Psoas muscle (tissue), 8 donors: ENCODE results near the gene KRTAP5-8. TPM values are rescaled to one million over a fixed set of nuclear protein-coding genes. Genes with fewer than 3 reads are reported as not detected.

Experiments used
- ATAC-seq, 4 donors: fragments of 200-7000 bp; cut with Tn5 transposase; one replicate each; pipeline ENCODE4 v1.9.1; 2020; ENCODE audit warnings: moderate library complexity in 3 of 4, mild to moderate bottlenecking in 2 of 4
- DNase-seq, 2 donors: peaks; one replicate each; pipeline ENCODE4 v3.0.0-alpha.2; 2020
- H3K27ac ChIP-seq: fragments of 200-600 bp; one replicate; pipeline ENCODE4 v1.8.0; 2022
- H3K27me3 ChIP-seq, 3 donors: fragments of 200-600 bp in 1 of 3; one replicate each; pipeline versions ENCODE4 v1.6.1 to v1.8.0; 2013 to 2022; ENCODE audit warnings: low read length in 2 of 3, mild to moderate bottlenecking in 2 of 3, moderate library complexity in 1 of 3; ENCODE audit not compliant: insufficient read depth in 3 of 3
- H3K36me3 ChIP-seq, 2 donors: fragments of 200-600 bp in 1 of 2; one replicate each; pipeline versions ENCODE4 v1.6.1 to v1.8.0; 2013 to 2022; ENCODE audit warnings: low read depth in 1 of 2, mild to moderate bottlenecking in 1 of 2, moderate library complexity in 1 of 2; ENCODE audit not compliant: insufficient read depth in 1 of 2
- H3K4me1 ChIP-seq: fragments of 200-600 bp; one replicate; pipeline ENCODE4 v1.8.0; 2022
- H3K4me3 ChIP-seq: fragments of 200-600 bp; one replicate; pipeline ENCODE4 v1.8.0; 2022; ENCODE audit warnings: mild to moderate bottlenecking
- H3K9me3 ChIP-seq: fragments of 200-600 bp; one replicate; pipeline ENCODE4 v1.8.0; 2022
- CTCF ChIP-seq: fragments of 200-600 bp; IDR thresholded peaks from one replicate; pipeline ENCODE4 v1.8.0; 2022; ENCODE audit warnings: antibody characterized with exemption
- WGBS, 3 donors: extraction: QIAGEN DNeasy Blood & Tissue Kit; methylation state at CpG; one replicate each; pipeline versions ENCODE4 v1.1.6 to v1.1.7; 2013; 5-methylcytosine and 5-hydroxymethylcytosine counted together
- intact Hi-C, 2 donors: fragments of 100-400 bp; cut with DNase I; formaldehyde crosslinking; loops; one replicate each; pipeline versions ENCODE4 v1.11.0 to v1.14.2; 2022
- polyA plus RNA-seq, 3 donors: library from polyadenylated mRNA; stranded (reverse); fragments of 200-250 nt; gene quantifications; one replicate each; pipeline ENCODE4 v1.2.3, GENCODE V29; 2013
- total RNA-seq, 4 donors: library from RNA; stranded (reverse); fragmentation: NEBNext Ultra II Directional in 2 of 4; extraction: Animal tissue kit (Norgen Biotek cat#: 25700) in 2 of 4; gene quantifications; one replicate each; pipeline versions ENCODE4 v1.2.1 to v1.2.4, GENCODE V29; 2021 to 2023
- donor health status: healthy with polysubstance abuse.
- donor health status: DM: no; HTN: no; CAD: no; lungs with moderate emphysema.
- donor health status: Bipolar disorder and iron deficiency.
- donor health status: healthy.
- donor health status: DM: yes; HTN: yes; CAD: no.
- donor health status: DM: no; HTN: no; CAD: no.
- donor health status: DM: no; HTN: no; CAD: no.
- donor health status: DM: yes; HTN: yes; CAD: no.

KRTAP5-8 gene
- total and polyA plus RNA-seq, 7 donors, result not detected

- H3K4me1 ChIP-seq, result no peaks in the 10 kb centered on the region
- ATAC-seq, result no peak
- DNase-seq, result no peak
- 69 to 78% (median 73%) methylated on average over 15 of the region's 15 CpGs for WGBS, 3 donors
- TF ChIP-seq CTCF, result no peak
- no peaks in the 10 kb centered on the region for H3K27me3 ChIP-seq
- H3K27ac ChIP-seq, result no peak overlapping the region
- intact Hi-C loops, result no loop called here
- no peaks in the 10 kb centered on the region for H3K36me3 ChIP-seq
- no peaks in the 10 kb centered on the region for H3K9me3 ChIP-seq
- H3K4me3 ChIP-seq, result no peak overlapping the region
Measured at GRCh38 chr11:71542879-71543777, 5.3 kb downstream of the KRTAP5-8 start.

DNA sequence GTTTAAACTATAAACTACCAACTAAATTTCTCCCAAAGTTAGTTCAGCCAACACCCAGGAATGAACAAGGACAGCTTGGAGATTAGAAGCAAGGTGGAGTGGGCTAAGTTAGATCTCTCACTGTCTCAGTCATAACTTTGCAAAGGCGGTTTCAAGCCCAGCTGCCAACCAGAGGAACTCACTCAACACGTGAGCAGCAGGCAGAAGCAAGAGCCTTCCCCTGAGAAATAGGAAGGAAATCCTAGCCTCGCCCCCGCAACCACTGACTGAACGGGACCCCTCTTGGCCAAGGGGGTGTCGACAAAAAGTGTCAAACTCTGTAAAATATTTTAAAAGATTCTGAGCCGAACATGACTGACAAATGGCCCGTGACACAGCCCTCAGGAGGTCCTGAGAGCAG is 6.0 kb downstream of the KRTAP5-8 start:
- intact Hi-C loops, result no loop called here
- H3K27me3 ChIP-seq, result no peaks in the 10 kb centered on the region
- 47 to 51% (median 49%) methylated on average over 8 of the region's 8 CpGs for WGBS, 3 donors

GRCh38 chr11:71544525-71545214 is 6.8 kb downstream of the KRTAP5-8 start:
- no peak for TF ChIP-seq CTCF
- 92 to 93% (median 93%) methylated on average over 6 of the region's 6 CpGs for WGBS, 3 donors
- H3K27ac ChIP-seq, result no peak overlapping the region
- ATAC-seq (no peak), DNase-seq (no peak)
- H3K27me3 ChIP-seq, result no peaks in the 10 kb centered on the region
- intact Hi-C loops, result no loop called here
- no peaks in the 10 kb centered on the region for H3K9me3 ChIP-seq
- H3K36me3 ChIP-seq, result no peaks in the 10 kb centered on the region
- H3K4me1 ChIP-seq, result no peaks in the 10 kb centered on the region
- no peak overlapping the region for H3K4me3 ChIP-seq

More for the DNA sequence above, 6.0 kb downstream of the KRTAP5-8 start:
- no peak for DNase-seq
- H3K36me3 ChIP-seq, result no peaks in the 10 kb centered on the region
- ATAC-seq, result no peak
- no peak overlapping the region for H3K27ac ChIP-seq
- TF ChIP-seq CTCF, result no peak
- H3K4me3 ChIP-seq, result no peak overlapping the region
- H3K9me3 ChIP-seq, result no peaks in the 10 kb centered on the region
- H3K4me1 ChIP-seq, result no peaks in the 10 kb centered on the region

GRCh38 chr11:71545405-71545966 is 7.7 kb downstream of the KRTAP5-8 start:
- H3K4me3 ChIP-seq, result no peak overlapping the region
- no peaks in the 10 kb centered on the region for H3K27me3 ChIP-seq
- no peak for TF ChIP-seq CTCF
- DNase-seq (no peak), ATAC-seq (no peak)
- H3K4me1 ChIP-seq, result no peaks in the 10 kb centered on the region
- intact Hi-C loops, result no loop called here
- no peaks in the 10 kb centered on the region for H3K36me3 ChIP-seq
- WGBS, 3 donors, result 85 to 93% (median 86%) methylated on average over 12 of the region's 12 CpGs
- H3K9me3 ChIP-seq, result no peaks in the 10 kb centered on the region
- no peak overlapping the region for H3K27ac ChIP-seq
